ENCODE data around the gene GPR84. TPM values are rescaled to one million over a fixed set of nuclear protein-coding genes. Genes with fewer than 3 reads are reported as not detected.
"Not testable (repeated sequence)": the region's sequence is repeated elsewhere in the genome, so short reads cannot be mapped to it uniquely, and the experiment has no call there.

GPR84 gene
- total RNA-seq, 1 donor from 2014 or later, result 0.65 TPM

- Histone ChIP-seq H3K4me3 (no peak overlapping the region), H3K4me1 (peaks cover 71% of the 10 kb centered on the region), H3K27me3 (ENCODE audit: low read depth) (no peaks in the 10 kb centered on the region), H3K36me3 (peaks cover 16% of the 10 kb centered on the region), H3K9me3 (no peaks in the 10 kb centered on the region), H3K27ac (peak overlapping the region; percentile 10)
- intact Hi-C loops (cut with DNase I), result no loop called here
- TF ChIP-seq CTCF (IDR thresholded peaks at IDR 0.05), result no peak
- DNase-seq (no peak), ATAC-seq (no peak)
These were observed 33.8 kb downstream of the GPR84 start for GRCh38 chr12:54330442-54330841.

- no peaks in the 10 kb centered on the region for H3K9me3 ChIP-seq
- peaks cover 71% of the 10 kb centered on the region for H3K4me1 ChIP-seq
- no peak for TF ChIP-seq CTCF (IDR thresholded peaks at IDR 0.05)
- H3K4me3 ChIP-seq, result no peak overlapping the region
- H3K36me3 ChIP-seq, result peaks cover 16% of the 10 kb centered on the region
- intact Hi-C loops (cut with DNase I), result no loop called here
- no peak for ATAC-seq
- H3K27ac ChIP-seq, result no peak overlapping the region
- no peaks in the 10 kb centered on the region for H3K27me3 ChIP-seq (ENCODE audit: low read depth)
- no peak for DNase-seq
These were observed 34.5 kb downstream of the GPR84 start for GRCh38 chr12:54329759-54330158.

GRCh38 chr12:54328595-54329337 is 35.5 kb downstream of the GPR84 start:
- Histone ChIP-seq H3K9me3 (no peaks in the 10 kb centered on the region), H3K4me3 (no peak overlapping the region), H3K27ac (peak overlapping the region; percentile 20), H3K27me3 (ENCODE audit: low read depth) (no peaks in the 10 kb centered on the region), H3K4me1 (peaks cover 76% of the 10 kb centered on the region), H3K36me3 (peaks cover 16% of the 10 kb centered on the region)
- DNase-seq (no peak), ATAC-seq (no peak)
- TF ChIP-seq CTCF (IDR thresholded peaks at IDR 0.05), result no peak
- intact Hi-C loops (cut with DNase I), result no loop called here

DNA sequence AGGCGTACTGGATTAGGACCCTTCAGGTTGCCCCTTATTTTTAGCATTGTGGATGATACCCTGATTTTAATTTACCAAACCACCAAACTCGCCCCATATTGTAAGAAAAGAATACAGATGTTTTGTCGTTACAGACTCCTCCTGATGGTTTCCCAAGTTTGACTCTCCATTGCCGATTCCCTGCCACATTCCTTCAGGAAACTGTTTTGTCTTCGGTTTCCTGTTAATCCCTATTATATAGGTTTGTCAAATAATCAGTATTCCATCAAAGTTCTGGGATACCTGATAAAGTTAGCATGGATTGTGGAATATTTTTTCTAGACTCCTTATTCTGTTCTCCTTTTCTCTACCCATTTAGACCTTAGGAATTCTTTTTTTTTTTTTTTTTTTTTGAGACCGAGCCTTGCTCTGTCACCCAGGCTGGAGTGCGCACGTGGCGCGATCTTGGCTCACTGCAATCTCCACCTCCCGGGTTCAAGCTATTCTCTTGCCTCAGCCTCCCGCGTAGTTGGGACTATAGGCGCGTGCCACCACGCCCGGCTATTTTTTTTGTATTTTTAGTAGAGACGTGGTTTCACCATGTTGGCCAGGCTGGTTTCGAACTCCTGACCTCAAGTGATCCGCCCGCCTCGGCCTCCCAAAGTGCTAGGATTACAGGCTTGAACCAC is 38.7 kb downstream of the GPR84 start:
- Histone ChIP-seq H3K4me1 (peaks cover 53% of the 10 kb centered on the region), H3K27ac (peak overlapping the region; percentile 91), H3K36me3 (peaks cover 12% of the 10 kb centered on the region), H3K4me3 (peak overlapping the region; percentile 85)
- DNase-seq; H3K27me3 ChIP-seq (ENCODE audit: low read depth); ATAC-seq; intact Hi-C loops (cut with DNase I); H3K9me3 ChIP-seq: not testable (repeated sequence)

DNA sequence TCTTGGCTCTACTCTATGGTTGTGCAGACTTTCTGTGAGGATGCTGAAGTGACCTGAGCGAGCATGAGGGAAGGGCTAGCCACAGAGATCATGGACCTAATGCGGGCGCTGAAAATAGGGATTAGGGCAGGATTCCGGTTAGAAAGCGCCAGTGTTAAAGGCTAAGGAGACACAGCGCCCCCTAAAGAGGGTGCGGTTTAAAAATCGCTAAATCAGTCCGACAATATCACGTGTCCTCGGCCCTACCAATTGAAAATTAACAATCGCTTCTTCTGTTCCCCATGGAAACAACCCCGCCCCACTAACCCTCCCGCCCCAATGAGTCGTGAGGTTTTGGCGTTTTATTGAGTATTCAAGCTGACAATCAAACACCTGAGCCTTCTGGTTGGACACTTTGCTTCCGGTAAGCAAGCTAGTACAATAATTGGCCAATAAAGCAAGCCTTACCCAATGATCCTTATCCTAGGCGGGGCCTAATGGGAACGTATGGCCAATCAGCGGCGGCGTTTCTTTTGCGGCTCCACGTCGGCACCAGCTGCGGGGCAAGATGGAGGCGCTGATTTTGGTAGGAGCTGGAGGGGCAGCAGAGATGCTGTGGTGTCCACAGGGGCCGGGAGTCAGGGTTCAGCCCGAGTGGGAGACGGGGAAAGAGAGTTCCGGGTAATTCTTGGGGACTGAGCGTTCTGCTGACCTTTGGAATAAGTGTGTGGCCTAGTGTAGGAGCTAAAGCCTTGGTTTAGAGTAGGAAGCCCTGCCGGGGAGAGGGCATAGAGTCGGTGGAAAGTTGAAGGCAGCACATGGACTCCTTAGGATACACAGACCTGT is 39.5 kb downstream of the GPR84 start, which contains the start of gene COPZ1:
Gene COPZ1, plus strand, starts transcription at position 515 of the 825 bp plus-strand sequence. Its CDS starts 33 bp downstream, at position 548.
- intact Hi-C loops (cut with DNase I), result no loop called here

More for the DNA sequence above, 39.5 kb downstream of the GPR84 start, which contains the start of gene COPZ1:
- H3K36me3 ChIP-seq, result peaks cover 10% of the 10 kb centered on the region
- TF ChIP-seq CTCF (IDR thresholded peaks at IDR 0.05), result peak; percentile 76
- no peaks in the 10 kb centered on the region for H3K9me3 ChIP-seq
- peak within 1 kb of the TSS; percentile 91 for H3K27ac ChIP-seq
- ATAC-seq (peak; percentile 98 to 99), DNase-seq (peak; percentile 95)
- no peaks in the 10 kb centered on the region for H3K27me3 ChIP-seq (ENCODE audit: low read depth)
- peak within 1 kb of the TSS; percentile 85 for H3K4me3 ChIP-seq
- peaks cover 46% of the 10 kb centered on the region for H3K4me1 ChIP-seq
